Caco-2 (cell line): ENCODE data around the gene PIGO. TPM values are rescaled to one million over a fixed set of nuclear protein-coding genes. Genes with fewer than 3 reads are reported as not detected.

Source experiments
- BruUV-seq: library from RNA; stranded (reverse); fragments of 400-500 nt; replicated peaks from 2 replicates; lab custom pipeline; 2021; lab: Mats Ljungman, UMichigan
- CTCF ChIA-PET: fragments of 300-600 bp; sonication (Branson Sonifier 250); formaldehyde crosslinking; loops from one replicate; lab custom pipeline; 2022; ENCODE audit warnings: antibody characterized with exemption; lab: Charles Lee
- POLR2A ChIA-PET: fragments of 300-600 bp; sonication (Branson Sonifier 250); formaldehyde crosslinking; loops from one replicate; lab custom pipeline; 2022; ENCODE audit warnings: antibody characterized with exemption; lab: Charles Lee
- DNase-seq, 2 experiments: peaks; one replicate each; pipeline versions ENCODE4 v3.0.0 to v3.0.0-alpha.2; 2020 to 2022
- H3K27me3 ChIP-seq: replicated peaks from 2 replicates; pipeline ENCODE4 v1.6.0; 2011; ENCODE audit warnings: low read length; ENCODE audit not compliant: control insufficient read depth, insufficient read depth
- H3K36me3 ChIP-seq: 2 replicates; pipeline ENCODE4 v1.5.1; 2011; ENCODE audit warnings: low read length; ENCODE audit not compliant: control insufficient read depth, insufficient read depth
- H3K4me1 ChIP-seq: fragments of 250-450 bp; sonication (Bioruptor Pico); 2 replicates; pipeline ENCODE4 v1.5.1; 2020; ENCODE audit warnings: mild to moderate bottlenecking
- H3K4me3 ChIP-seq: 2 replicates; pipeline ENCODE4 v1.5.1; 2011; ENCODE audit warnings: low read depth, mild to moderate bottlenecking, control low read depth, low read length
- H3K9me3 ChIP-seq: fragments of 250-450 bp; sonication (Bioruptor Pico); 2 replicates; pipeline ENCODE4 v1.5.1; 2020; ENCODE audit warnings: mild to moderate bottlenecking, moderate library complexity
- H3K27ac Mint-ChIP-seq: one replicate; pipeline ENCODE4 v1.8.0; 2022; ENCODE audit warnings: mixed read lengths; ENCODE audit not compliant: unreplicated experiment
- H3K27me3 Mint-ChIP-seq: one replicate; pipeline ENCODE4 v1.8.0; 2022; ENCODE audit warnings: mixed read lengths; ENCODE audit not compliant: insufficient read depth, unreplicated experiment
- H3K36me3 Mint-ChIP-seq: one replicate; pipeline ENCODE4 v1.8.0; 2022; ENCODE audit warnings: mild to moderate bottlenecking, mixed read lengths; ENCODE audit not compliant: insufficient read depth, unreplicated experiment
- H3K4me1 Mint-ChIP-seq: one replicate; pipeline ENCODE4 v1.8.0; 2022; ENCODE audit warnings: low read depth, mixed read lengths; ENCODE audit not compliant: unreplicated experiment
- H3K4me3 Mint-ChIP-seq: one replicate; pipeline ENCODE4 v1.8.0; 2022; ENCODE audit warnings: mild to moderate bottlenecking, moderate library complexity, mixed read lengths; ENCODE audit not compliant: unreplicated experiment
- H3K9me3 Mint-ChIP-seq: one replicate; pipeline ENCODE4 v1.8.0; 2022; ENCODE audit warnings: mixed read lengths; ENCODE audit not compliant: unreplicated experiment
- CTCF ChIP-seq, 2 experiments: fragments of 200-600 bp in 1 of 2; IDR thresholded peaks; 1 replicate in 1 of 2; 2 replicates in 1 of 2; pipeline versions ENCODE4 v1.5.1 to v1.8.0; 2011 to 2022; ENCODE audit warnings: antibody characterized with exemption in 1 of 2, control low read depth in 1 of 2, inconsistent platforms in 1 of 2, low read depth in 1 of 2, low read length in 1 of 2, mild to moderate bottlenecking in 1 of 2, moderate library complexity in 1 of 2; ENCODE audit not compliant: insufficient read depth in 1 of 2, severe bottlenecking in 1 of 2, unreplicated experiment in 1 of 2
- intact Hi-C: fragments of 100-400 bp; cut with micrococcal nuclease; formaldehyde crosslinking; loops from one replicate; pipeline ENCODE4 v1.10.0; 2022; ENCODE audit not compliant: unreplicated experiment
- total RNA-seq: library from RNA; stranded (reverse); gene quantifications from 2 replicates; pipeline ENCODE4 v1.2.3, GENCODE V29; 2022

PIGO gene
- total RNA-seq, 1 experiment from 2014 or later: 38.7 TPM

DNA sequence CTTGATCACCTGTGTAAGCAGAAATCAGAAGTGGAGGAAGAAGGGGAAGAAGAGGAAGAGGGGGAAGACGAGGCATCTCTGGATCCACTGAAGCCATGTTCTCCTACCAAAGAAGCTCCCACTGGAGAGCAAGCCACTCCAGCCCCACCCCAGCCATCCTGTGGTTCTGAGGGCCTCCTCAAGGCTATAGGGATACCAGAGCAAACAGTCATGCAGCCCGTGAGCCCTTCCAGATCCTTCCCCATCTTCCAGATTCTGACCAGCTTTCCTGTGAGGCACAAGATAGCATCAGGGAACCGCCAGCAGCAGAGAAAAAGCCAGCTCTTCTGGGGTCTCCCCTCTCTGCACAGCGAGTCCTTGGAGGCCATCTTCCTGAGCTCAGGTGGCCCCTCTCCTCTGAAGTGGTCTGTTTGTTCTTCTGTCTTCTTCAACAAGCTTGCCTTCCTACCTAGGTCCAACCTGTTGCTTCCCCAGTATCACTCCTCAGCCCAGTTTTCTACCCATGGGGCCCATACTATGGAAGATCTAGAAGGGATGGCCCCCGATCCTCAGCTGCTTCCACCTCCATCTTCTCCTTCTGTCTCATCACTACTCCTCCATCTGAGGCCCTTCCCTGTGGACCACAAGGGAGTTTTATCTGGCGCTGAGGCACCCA is 53.4 kb downstream of the PIGO start:
- CTCF ChIA-PET: interaction anchor here (1.5 kb wide), 1 partner anchor 8 kb away, joined by 4 read pairs; no protein-coding TSS in a partner anchor
- no peak overlapping the region for H3K4me3 ChIP-seq
- Mint-ChIP-seq H3K4me1 (no peaks in the 10 kb centered on the region), H3K27me3 (no peaks in the 10 kb centered on the region), H3K9me3 (no peaks in the 10 kb centered on the region), H3K27ac (no peak overlapping the region), H3K36me3 (no peaks in the 10 kb centered on the region), H3K4me3 (no peak overlapping the region)
- no TSS peak for BruUV-seq
- H3K27me3 ChIP-seq: no peaks in the 10 kb centered on the region
- H3K9me3 ChIP-seq: no peaks in the 10 kb centered on the region
- intact Hi-C loops: no loop called here
- DNase-seq: no peak
- POLR2A ChIA-PET: interaction anchor here (1.2 kb wide), 1 partner anchor 30 kb away, joined by 3 read pairs; the partner anchor contains the start of gene VCP
- H3K4me1 ChIP-seq: peaks cover 10% of the 10 kb centered on the region
- TF ChIP-seq CTCF (IDR thresholded peaks at IDR 0.05; ENCODE audit: insufficient read depth in 1 of 2, low read depth in 1 of 2, low read length in 1 of 2, severe bottlenecking in 1 of 2, unreplicated experiment in 1 of 2): no peak
- H3K36me3 ChIP-seq: no peaks in the 10 kb centered on the region

GRCh38 chr9:35042081-35042604 is 54.2 kb downstream of the PIGO start:
- Histone ChIP-seq H3K27me3 (no peaks in the 10 kb centered on the region), H3K36me3 (no peaks in the 10 kb centered on the region), H3K4me1 (peaks cover 10% of the 10 kb centered on the region), H3K4me3 (no peak overlapping the region), H3K9me3 (no peaks in the 10 kb centered on the region)
- Mint-ChIP-seq H3K27ac (no peak overlapping the region), H3K4me3 (no peak overlapping the region), H3K4me1 (no peaks in the 10 kb centered on the region), H3K36me3 (no peaks in the 10 kb centered on the region), H3K9me3 (no peaks in the 10 kb centered on the region), H3K27me3 (no peaks in the 10 kb centered on the region)
- POLR2A ChIA-PET: interaction anchor here (1.2 kb wide), 1 partner anchor 31 kb away, joined by 3 read pairs; the partner anchor contains the start of gene VCP
- no peak for TF ChIP-seq CTCF (IDR thresholded peaks at IDR 0.05; ENCODE audit: insufficient read depth in 1 of 2, low read depth in 1 of 2, low read length in 1 of 2, severe bottlenecking in 1 of 2, unreplicated experiment in 1 of 2)
- DNase-seq: peak in 1 of 2 experiments; percentile 37
- CTCF ChIA-PET: interaction anchor here (1.3 to 1.5 kb wide), 2 partner anchors 9 to 142 kb away, joined by 3 to 4 read pairs; no protein-coding TSS in a partner anchor
- no TSS peak for BruUV-seq
- intact Hi-C loops: no loop called here

Other genes starting within 250 kb of the PIGO start
- gene PHF24, start 138.3 kb downstream of the PIGO start, total RNA-seq: 0.12 TPM in 1 of 2 replicates, not detected in the other
- 3.1 and 3.4 TPM in 2 replicates for gene DNAJB5, start 106.8 kb downstream of the PIGO start, total RNA-seq
- gene VCP, start 24.0 kb downstream of the PIGO start, total RNA-seq: 281 TPM in 2 replicates
- gene FANCG, start 16.6 kb downstream of the PIGO start, total RNA-seq: 68.9 and 74.8 TPM in 2 replicates
- gene STOML2, start 6.5 kb upstream of the PIGO start, total RNA-seq: 235 and 239 TPM in 2 replicates
- 5.8 and 6.4 TPM in 2 replicates for gene ATOSB, start 19.3 kb upstream of the PIGO start, total RNA-seq
- 19.7 and 20.8 TPM in 2 replicates for gene UNC13B, start 65.4 kb upstream of the PIGO start, total RNA-seq